Fibroblast of pulmonary artery (primary cell): Measurements from ENCODE around the gene HSPB6.

Source experiments
- DNase-seq: peaks from one replicate; pipeline ENCODE4 v3.0.0-alpha.2; 2010; ENCODE audit warnings: low read depth
- H3K4me3 ChIP-seq: replicated peaks from 2 replicates; pipeline ENCODE4 v1.5.1; 2011; ENCODE audit warnings: low read depth, mild to moderate bottlenecking, control low read depth, low read length, moderate library complexity
- TF ChIP-seq, protein P1 (sequence below): IDR thresholded peaks from 2 replicates; pipeline ENCODE4 v1.5.1; 2011; ENCODE audit warnings: mild to moderate bottlenecking, control low read depth, low read length, inconsistent platforms; ENCODE audit errors: missing control alignments

Gene HSPB6

DNA sequence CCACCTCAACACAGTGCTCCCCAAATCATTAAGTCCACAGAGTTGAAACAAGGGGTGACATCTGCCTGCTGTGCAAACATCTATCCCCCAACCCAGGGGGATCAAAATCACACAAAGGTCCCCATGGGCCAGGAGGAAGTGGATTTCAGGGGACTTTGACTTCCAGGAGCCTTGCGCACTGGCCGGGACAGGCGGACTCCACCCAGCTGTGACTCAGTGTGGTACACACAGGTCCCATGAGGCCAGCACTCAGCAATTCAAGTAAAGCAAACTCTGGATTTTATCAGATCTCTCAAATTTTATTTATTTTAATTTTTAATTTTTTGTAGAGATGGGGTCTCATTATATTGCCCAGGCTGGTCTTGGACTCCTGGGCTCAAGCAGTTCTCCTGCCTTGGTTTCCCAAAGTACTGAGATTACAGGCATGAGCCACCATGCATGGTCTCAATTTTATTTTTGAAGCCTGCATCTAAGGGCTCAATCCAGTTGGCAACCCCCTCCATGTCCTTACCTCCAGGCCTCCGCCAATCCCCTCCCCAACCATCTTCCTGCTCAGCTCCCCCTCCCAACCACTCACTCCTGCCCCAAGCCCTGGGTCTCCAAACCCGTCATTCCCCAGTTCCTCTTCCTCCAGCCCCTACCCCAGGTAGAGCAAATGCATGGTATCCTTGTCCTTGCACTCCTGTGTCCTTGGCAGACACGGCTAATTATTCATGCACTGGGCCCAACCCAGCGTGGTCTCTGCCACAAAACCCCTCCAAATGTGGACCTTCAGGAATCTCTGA lies 36.7 kb upstream of the HSPB6 start:
- DNase-seq: peak; percentile 15
- TF ChIP-seq, protein P1, sequence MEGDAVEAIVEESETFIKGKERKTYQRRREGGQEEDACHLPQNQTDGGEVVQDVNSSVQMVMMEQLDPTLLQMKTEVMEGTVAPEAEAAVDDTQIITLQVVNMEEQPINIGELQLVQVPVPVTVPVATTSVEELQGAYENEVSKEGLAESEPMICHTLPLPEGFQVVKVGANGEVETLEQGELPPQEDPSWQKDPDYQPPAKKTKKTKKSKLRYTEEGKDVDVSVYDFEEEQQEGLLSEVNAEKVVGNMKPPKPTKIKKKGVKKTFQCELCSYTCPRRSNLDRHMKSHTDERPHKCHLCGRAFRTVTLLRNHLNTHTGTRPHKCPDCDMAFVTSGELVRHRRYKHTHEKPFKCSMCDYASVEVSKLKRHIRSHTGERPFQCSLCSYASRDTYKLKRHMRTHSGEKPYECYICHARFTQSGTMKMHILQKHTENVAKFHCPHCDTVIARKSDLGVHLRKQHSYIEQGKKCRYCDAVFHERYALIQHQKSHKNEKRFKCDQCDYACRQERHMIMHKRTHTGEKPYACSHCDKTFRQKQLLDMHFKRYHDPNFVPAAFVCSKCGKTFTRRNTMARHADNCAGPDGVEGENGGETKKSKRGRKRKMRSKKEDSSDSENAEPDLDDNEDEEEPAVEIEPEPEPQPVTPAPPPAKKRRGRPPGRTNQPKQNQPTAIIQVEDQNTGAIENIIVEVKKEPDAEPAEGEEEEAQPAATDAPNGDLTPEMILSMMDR: no peak
- no peak overlapping the region for H3K4me3 ChIP-seq

- no peak overlapping the region for H3K4me3 ChIP-seq
- no peak for DNase-seq
- TF ChIP-seq, protein P1: no peak
Observed at GRCh38 chr19:35792888-35793287, 36.1 kb upstream of the HSPB6 start.

GRCh38 chr19:35792312-35792711 lies 35.5 kb upstream of the HSPB6 start:
- no peak for DNase-seq
- TF ChIP-seq, protein P1: no peak
- no peak overlapping the region for H3K4me3 ChIP-seq

DNA sequence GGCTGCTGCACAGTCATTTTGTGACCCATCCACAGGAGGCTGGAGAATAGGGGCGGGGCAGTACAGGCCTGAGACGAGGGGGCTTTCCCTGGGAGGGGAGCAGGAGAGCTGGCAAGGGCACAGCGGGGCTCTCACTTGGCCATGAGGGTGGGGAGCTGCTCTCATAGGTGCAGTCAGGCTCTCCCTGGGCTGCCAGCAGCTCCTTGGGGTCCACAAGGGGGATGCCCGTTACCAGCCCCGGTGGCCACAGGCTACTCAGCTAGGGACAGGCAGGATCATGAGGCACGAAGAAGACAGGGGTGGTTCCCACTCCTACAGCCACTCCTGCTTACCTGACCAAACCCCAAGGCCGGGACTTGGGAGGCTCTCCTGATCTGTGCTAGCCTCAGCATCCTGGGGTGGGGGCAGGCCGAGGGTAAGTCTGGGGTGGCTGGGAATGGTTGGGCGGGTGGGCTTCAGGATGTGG lies 35.0 kb upstream of the HSPB6 start:
- no peak for DNase-seq
- TF ChIP-seq, protein P1: no peak
- H3K4me3 ChIP-seq: no peak overlapping the region

DNA sequence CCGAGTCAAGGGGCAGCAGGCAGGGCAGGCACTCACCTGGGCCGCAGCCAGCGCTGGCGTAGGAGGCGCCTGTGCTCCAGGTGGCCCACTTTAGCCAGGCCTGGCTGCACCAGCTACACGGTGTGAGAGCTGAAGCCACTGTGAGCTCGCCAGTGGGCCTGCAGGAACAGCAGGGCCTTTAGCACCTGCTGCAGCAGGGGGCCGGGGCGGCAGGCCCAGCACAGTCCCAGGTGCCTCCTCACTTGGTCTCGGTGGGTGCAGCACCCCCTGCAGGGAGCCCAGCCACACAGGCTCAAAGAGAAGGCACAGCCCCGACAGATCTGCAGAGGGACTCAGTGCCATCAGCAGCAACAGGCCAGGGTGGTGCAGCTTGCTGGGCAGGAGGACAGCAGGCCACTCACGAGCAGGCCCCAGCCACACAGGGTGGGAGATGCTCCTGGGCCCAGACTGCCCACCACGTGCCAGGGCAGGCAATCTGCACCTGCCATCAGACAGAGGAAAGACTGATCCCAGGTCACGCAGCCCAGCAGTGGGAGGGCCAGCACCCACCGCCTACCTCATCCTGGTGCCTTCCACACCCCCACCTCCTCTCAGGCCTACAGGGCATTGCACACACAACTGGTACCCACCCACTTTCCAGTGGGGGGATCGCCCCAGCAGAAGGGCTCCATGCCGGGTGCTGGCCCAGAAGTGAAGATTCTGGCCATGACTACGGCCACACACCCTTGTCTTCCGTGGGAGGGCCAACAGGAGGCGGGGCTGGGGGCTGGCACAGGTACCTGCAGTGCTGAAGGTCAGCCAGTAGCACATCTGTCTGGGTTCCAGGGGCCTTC lies 34.4 kb upstream of the HSPB6 start:
- TF ChIP-seq, protein P1: no peak
- H3K4me3 ChIP-seq: no peak overlapping the region
- DNase-seq: no peak

DNA sequence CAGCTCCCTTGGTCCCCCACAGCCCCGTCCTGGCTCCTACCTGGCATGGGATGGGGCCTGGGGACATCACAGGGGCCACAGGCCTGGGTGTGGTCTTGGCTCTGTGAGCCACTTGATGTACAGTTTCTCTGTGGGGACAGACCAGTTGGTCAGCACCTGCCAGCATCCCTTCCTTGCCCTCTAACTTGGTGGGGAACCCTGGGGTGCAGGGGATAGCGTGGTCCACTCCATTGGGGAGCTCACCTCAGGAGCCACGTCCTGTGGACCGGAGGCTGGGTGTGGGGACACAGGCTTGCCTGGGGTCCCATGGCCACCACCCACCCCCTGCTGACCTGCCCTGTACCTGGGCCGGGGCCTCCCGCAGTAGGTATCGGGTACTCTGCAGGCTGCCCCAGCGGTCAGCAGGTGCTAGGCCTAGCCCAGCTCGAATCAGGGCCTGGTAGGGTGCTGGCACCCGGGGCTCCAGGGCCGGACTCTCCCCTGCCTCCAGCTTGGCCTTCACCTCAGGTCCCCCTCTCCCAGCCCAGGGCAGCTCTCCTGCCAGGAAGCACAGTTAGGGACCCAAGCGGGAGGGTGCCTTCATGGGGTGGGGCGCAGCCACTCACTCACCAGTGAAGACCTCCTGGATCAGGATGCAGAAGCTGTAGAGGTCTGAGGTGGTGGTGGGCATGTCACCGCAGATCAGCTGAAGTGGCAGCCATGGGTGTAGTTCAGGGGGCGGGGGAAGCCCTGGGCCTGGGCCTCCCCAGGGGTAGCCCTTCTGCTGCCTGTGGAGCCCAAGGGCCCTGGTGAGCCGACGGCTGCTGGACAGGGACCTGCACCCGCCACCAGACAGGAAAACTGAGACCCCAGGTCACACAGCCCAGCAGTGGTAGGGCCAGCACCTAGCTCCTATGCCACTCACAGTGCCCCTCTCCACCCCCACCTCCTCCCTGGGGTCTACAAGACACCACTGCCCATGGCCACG lies 33.4 kb upstream of the HSPB6 start:
- TF ChIP-seq, protein P1: no peak
- H3K4me3 ChIP-seq: no peak overlapping the region
- no peak for DNase-seq
